Sigmoid colon (tissue), 4 donors: ENCODE data around the gene FDXR.

Experiments used
- POLR2AphosphoS5 ChIP-seq, 4 donors: sonication (generic); formaldehyde crosslinking; IDR thresholded peaks; one replicate each; pipeline ENCODE4 v1.6.1; 2017; ENCODE audit warnings: antibody characterized with exemption in 4 of 4
- TF ChIP-seq, protein P1 (sequence below), 4 experiments: fragments of 450-650 bp in 3 of 4; fragments of 200-600 bp in 1 of 4; IDR thresholded peaks; one replicate each; pipeline ENCODE4 v1.5.1; 2016 to 2019; ENCODE audit warnings: antibody characterized with exemption in 4 of 4, mild to moderate bottlenecking in 3 of 4, moderate library complexity in 2 of 4

DNA sequence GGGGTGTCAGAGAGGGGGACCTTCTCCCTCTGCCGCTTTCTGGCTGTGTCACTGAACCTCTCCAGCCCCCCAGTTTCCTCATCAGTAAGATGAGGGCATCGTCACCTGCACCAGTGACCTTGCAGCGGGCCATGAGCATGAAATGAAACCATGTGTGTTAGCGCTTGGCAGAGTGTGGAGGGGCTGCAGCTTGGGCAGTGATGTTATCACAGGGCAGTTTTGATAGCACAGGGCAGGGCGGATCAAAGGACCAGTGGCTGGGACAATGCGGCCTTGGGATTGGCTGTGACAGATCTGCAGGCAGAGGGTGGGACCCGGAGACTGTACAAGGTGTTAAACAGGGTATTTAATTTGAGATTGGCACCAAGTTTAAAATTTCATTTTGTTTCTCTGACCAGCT lies 57.7 kb downstream of the FDXR start:
- TF ChIP-seq, protein P1, sequence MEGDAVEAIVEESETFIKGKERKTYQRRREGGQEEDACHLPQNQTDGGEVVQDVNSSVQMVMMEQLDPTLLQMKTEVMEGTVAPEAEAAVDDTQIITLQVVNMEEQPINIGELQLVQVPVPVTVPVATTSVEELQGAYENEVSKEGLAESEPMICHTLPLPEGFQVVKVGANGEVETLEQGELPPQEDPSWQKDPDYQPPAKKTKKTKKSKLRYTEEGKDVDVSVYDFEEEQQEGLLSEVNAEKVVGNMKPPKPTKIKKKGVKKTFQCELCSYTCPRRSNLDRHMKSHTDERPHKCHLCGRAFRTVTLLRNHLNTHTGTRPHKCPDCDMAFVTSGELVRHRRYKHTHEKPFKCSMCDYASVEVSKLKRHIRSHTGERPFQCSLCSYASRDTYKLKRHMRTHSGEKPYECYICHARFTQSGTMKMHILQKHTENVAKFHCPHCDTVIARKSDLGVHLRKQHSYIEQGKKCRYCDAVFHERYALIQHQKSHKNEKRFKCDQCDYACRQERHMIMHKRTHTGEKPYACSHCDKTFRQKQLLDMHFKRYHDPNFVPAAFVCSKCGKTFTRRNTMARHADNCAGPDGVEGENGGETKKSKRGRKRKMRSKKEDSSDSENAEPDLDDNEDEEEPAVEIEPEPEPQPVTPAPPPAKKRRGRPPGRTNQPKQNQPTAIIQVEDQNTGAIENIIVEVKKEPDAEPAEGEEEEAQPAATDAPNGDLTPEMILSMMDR (IDR thresholded peaks at IDR 0.05), result no peak
- no peak for TF ChIP-seq POLR2AphosphoS5 (IDR thresholded peaks at IDR 0.05)
